ENCODE data around the gene RIMS4.

RIMS4 gene

DNA sequence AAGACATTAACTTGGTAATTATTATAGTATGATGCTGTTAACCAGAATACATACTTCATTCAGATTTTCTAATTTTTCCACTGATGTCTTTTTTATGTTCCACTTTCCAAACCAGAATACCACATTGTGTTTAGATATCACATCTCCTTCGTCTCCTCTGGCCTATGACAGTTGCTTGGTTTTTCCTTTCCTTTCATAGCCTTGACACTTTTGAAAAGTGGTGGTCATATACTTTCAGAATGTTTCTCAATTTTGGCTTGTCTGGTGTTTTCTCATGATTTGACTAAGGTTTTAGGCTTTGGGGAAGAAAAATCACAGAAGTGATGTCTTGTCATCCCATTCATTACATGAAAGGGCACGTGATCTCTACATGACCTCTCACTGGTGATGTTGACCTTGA, 24.3 kb upstream of the RIMS4 start:
- ChIA-PET CTCF (no interaction called here), POLR2A (no interaction called here)
- TF ChIP-seq, protein P1, sequence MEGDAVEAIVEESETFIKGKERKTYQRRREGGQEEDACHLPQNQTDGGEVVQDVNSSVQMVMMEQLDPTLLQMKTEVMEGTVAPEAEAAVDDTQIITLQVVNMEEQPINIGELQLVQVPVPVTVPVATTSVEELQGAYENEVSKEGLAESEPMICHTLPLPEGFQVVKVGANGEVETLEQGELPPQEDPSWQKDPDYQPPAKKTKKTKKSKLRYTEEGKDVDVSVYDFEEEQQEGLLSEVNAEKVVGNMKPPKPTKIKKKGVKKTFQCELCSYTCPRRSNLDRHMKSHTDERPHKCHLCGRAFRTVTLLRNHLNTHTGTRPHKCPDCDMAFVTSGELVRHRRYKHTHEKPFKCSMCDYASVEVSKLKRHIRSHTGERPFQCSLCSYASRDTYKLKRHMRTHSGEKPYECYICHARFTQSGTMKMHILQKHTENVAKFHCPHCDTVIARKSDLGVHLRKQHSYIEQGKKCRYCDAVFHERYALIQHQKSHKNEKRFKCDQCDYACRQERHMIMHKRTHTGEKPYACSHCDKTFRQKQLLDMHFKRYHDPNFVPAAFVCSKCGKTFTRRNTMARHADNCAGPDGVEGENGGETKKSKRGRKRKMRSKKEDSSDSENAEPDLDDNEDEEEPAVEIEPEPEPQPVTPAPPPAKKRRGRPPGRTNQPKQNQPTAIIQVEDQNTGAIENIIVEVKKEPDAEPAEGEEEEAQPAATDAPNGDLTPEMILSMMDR (IDR thresholded peaks at IDR 0.05; ENCODE audit: control extremely low read depth, extremely low read depth, low read depth, missing control alignments), result no peak
- DNase-seq (ENCODE audit: extremely low spot score), result no peak

DNA sequence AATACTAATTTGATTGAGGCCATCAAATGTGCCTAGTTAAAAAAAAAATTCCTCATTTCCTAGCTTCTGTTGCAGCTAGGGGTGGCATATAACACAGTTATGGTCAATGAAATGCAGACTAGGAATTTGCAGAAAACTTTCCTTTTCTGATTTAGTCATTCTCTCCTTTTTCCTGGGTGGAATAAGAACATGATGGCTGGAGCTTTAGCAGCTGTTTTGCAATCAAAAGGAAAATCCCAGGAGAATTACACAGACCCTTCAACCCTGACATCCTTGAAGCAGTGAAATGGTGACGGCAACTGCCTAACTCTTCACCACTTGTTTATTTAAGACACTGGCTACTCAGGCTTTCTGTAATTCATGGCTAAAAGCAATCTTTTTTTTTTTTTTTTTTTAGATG, 23.1 kb upstream of the RIMS4 start:
- TF ChIP-seq, protein P1 (IDR thresholded peaks at IDR 0.05; ENCODE audit: control extremely low read depth, extremely low read depth, low read depth, missing control alignments), result no peak
- POLR2A ChIA-PET, result no interaction called here
- no peak for DNase-seq (ENCODE audit: extremely low spot score)
- CTCF ChIA-PET, result no interaction called here

DNA sequence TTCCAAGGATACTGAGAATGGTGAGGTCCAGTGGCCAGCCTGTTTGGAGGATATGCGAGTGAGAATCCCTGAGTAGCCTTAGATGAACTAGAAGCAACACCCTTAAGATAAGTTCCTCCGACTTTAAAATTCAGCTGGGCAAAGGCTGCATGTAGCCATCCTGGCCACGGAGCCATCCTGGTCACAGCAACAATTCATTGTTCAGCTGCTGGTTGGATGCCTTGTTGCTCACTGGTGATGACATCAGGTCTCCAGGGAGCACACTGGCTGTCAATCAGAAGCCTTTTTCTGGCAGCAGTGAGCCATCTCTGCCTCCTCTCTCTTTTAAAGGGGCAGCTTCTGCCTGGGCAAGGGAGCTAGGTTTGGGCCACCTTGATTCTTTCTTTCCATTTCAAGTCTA, 22.4 kb upstream of the RIMS4 start:
- CTCF ChIA-PET, result interaction anchor here (1.4 kb wide), 1 partner anchor 1516 kb away, joined by 3 read pairs; no protein-coding TSS in a partner anchor
- POLR2A ChIA-PET, result no interaction called here

DNA sequence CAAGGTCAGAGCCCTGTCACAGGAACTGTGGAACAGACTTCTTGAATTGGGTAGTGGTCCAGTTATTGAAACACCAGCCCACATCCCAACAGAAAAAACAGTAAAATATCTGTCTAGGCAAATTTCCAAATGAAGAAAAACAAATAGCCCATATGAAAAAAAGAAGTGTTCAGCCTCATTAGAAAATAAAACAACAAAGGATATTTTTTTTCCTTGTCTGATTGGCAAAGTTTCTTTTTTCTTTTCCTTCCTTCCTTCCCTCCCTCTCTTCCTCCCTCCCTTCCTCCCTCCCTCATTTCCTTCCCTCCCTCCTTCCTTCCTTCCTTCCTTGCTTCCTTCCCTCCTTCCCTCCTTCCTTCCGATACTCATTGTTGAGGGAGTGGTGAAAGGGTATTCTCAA, 20.6 kb upstream of the RIMS4 start:
- POLR2A ChIA-PET, result no interaction called here
- DNase-seq (ENCODE audit: extremely low spot score), result no peak
- TF ChIP-seq, protein P1 (IDR thresholded peaks at IDR 0.05; ENCODE audit: control extremely low read depth, extremely low read depth, low read depth, missing control alignments), result no peak
- CTCF ChIA-PET, result interaction anchor here (1.2 kb wide), 1 partner anchor 14 kb away, joined by 3 read pairs; no protein-coding TSS in a partner anchor

More for the DNA sequence above, 22.4 kb upstream of the RIMS4 start:
- TF ChIP-seq, protein P1 (IDR thresholded peaks at IDR 0.05; ENCODE audit: control extremely low read depth, extremely low read depth, low read depth, missing control alignments), result no peak
- DNase-seq (ENCODE audit: extremely low spot score), result no peak

DNA sequence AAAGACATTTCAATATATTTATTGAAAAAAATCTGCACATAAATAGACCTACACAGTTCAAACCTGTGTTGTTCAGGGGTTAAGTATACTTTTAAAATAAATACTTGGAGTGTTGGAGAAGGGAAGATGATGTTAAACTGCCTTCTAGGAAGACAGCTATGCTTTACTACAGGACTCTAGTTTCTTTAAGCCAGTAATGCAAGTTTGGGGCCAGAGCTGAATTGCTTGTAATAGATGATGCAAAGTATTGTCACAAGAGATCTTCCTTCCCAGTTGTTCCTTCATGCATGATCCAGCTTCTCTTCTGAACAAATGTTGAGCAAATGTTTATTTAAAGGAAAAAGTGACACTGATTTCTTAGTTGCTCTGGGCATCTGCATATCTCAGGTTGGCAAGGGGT, 20.2 kb upstream of the RIMS4 start:
- TF ChIP-seq, protein P1 (IDR thresholded peaks at IDR 0.05; ENCODE audit: control extremely low read depth, extremely low read depth, low read depth, missing control alignments), result no peak
- POLR2A ChIA-PET, result no interaction called here
- CTCF ChIA-PET, result no interaction called here
- DNase-seq (ENCODE audit: extremely low spot score), result no peak

DNA sequence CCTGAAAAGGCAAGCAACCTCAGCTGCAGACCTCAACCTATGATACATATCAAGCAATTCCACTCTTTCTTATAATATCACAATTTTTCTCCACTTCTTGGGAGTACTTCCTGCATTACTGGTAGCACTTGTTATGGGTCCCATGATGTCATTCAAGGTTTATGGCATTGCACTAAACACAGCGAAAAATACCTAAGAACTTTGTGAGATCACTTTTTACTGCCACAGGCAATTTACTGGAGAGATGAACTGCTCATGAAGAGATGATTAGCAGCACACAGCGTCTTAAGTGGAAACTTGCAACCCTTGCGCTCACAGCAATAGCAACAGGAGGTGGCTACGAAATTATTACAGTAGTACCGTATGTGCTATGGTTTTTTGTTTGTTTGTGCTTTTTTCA, 19.3 kb upstream of the RIMS4 start:
- TF ChIP-seq, protein P1 (IDR thresholded peaks at IDR 0.05; ENCODE audit: control extremely low read depth, extremely low read depth, low read depth, missing control alignments), result no peak
- no peak for DNase-seq (ENCODE audit: extremely low spot score)
- CTCF ChIA-PET, result no interaction called here
- POLR2A ChIA-PET, result no interaction called here

DNA sequence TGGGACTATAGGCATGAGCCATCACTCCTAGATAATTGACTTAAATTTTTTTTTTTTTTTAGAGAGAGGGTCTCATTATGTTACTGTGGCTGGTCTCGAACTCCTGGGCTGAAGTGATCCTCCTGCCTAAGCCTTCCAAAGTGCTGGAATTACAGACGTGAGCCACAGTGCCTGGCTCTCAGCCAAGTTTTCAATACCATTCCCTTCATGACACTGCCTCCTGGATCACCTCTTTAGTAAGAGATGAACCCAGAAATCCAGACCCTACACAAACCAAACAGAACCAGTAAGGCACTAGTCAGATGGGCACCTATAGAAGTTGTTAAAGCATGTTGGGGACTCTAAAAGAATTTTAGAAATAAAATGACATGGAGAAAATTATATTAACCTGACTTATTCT, 18.3 kb upstream of the RIMS4 start:
- ChIA-PET CTCF (no interaction called here), POLR2A (no interaction called here)
- TF ChIP-seq, protein P1 (IDR thresholded peaks at IDR 0.05; ENCODE audit: control extremely low read depth, extremely low read depth, low read depth, missing control alignments), result no peak
- DNase-seq (ENCODE audit: extremely low spot score), result no peak

Data from GM10248 (cell line).